Stimulated activated CD4-positive, alpha-beta T cell treated with anti-CD3 and anti-CD28 coated beads, Interleukin-1b, Interleukin-23, amount 100 ng/mL, for 1 hour (primary cell): ENCODE results near the gene TPP1.
A peak's percentile ranks its signal among the peaks of the same experiment; 100 is the strongest.

Source experiments
- DNase-seq, 2 donors: peaks; one replicate each; pipeline ENCODE4 v3.0.0-alpha.2; 2020; ENCODE audit warnings: low read depth in 2 of 2

Gene TPP1

GRCh38 chr11:6611092-6611962 lies 7.9 kb downstream of the TPP1 start:
- DNase-seq = no peak

GRCh38 chr11:6610591-6610990 lies 8.6 kb downstream of the TPP1 start:
- DNase-seq = no peak

GRCh38 chr11:6609502-6610015 lies 9.7 kb downstream of the TPP1 start:
- no peak for DNase-seq

- DNase-seq = no peak
Measured at GRCh38 chr11:6608726-6609501, 10.3 kb downstream of the TPP1 start.

GRCh38 chr11:6608011-6608410 lies 11.2 kb downstream of the TPP1 start:
- DNase-seq = no peak

GRCh38 chr11:6607190-6607795 lies 11.9 kb downstream of the TPP1 start:
- no peak for DNase-seq

GRCh38 chr11:6606471-6607189 lies 12.6 kb downstream of the TPP1 start:
- DNase-seq = no peak

- DNase-seq = no peak
Measured at GRCh38 chr11:6604790-6605189, 14.4 kb downstream of the TPP1 start.

GRCh38 chr11:6604081-6604626 lies 15.1 kb downstream of the TPP1 start:
- peak in 1 of 2 donors; percentile 36 for DNase-seq

- DNase-seq = peak; percentile 58 to 70
Measured at GRCh38 chr11:6603287-6604080, 15.7 kb downstream of the TPP1 start, which contains the start of the genes ILK and RRP8. Gene ILK (plus strand): TSS chr11:6603774. CDS start chr11:6604272, 498 bp downstream. Gene RRP8 (minus strand): TSS chr11:6603616. CDS start chr11:6603502, 114 bp downstream.

- no peak for DNase-seq
Measured at GRCh38 chr11:6602096-6602940, 16.9 kb downstream of the TPP1 start.

- DNase-seq = no peak
Measured at GRCh38 chr11:6601041-6601461, 18.2 kb downstream of the TPP1 start.

GRCh38 chr11:6599881-6600390 lies 19.3 kb downstream of the TPP1 start:
- no peak for DNase-seq

- no peak for DNase-seq
Measured at GRCh38 chr11:6599449-6599848, 19.8 kb downstream of the TPP1 start.

GRCh38 chr11:6598555-6598954 lies 20.7 kb downstream of the TPP1 start:
- DNase-seq = no peak

GRCh38 chr11:6596239-6596877 lies 22.9 kb downstream of the TPP1 start:
- no peak for DNase-seq

GRCh38 chr11:6594142-6594768 lies 25.0 kb downstream of the TPP1 start:
- DNase-seq = no peak

GRCh38 chr11:6588018-6588417 lies 31.2 kb downstream of the TPP1 start:
- DNase-seq = no peak
